NCI-H748 (cell line): ENCODE results near the gene ZNF319.

Source experiments
- DNase-seq: peaks from one replicate; lab custom pipeline; 2025; ENCODE audit not compliant: unreplicated experiment; lab: John Stamatoyannopoulos, UW

ZNF319 gene

GRCh38 chr16:57957673-57958392, 42.6 kb downstream of the ZNF319 start:
- DNase-seq = no peak

DNA sequence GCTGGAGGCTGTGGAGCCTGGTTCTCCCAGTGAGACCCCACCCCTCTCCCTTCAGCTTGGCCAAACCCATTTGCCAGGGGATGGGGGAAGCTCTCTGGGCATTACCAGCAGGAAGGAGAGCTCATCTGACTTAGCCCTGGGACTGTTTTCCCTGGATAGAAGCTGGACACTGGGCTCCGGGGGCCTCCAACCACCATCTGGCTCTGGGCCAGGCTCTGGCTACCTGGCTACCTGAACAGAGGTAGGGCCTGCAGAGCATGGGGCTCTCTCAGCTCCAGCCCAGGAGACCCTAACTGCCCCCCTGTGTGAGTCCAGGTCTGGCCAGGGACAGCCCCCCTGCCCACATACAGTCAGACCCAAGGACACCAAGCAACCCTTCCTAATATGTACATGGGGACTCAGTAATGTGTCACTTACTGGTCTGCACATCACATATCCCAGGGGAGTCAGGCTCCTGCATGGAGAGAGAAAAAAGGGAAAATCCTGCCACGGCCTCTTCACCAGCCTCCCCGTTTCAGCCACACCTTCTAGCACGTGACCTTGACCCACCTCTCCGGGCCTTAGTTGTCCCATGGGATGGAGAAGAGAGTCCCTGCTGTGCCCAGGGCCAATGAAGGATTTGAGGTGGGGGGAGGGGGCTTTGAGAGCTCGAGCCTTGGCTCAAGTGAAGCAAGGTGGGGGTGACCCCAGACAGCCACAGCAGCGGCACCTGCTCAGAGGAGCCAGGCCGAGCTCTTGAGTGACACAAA, 43.4 kb downstream of the ZNF319 start:
- no peak for DNase-seq

GRCh38 chr16:57956270-57956808, 44.1 kb downstream of the ZNF319 start:
- DNase-seq = no peak

DNA sequence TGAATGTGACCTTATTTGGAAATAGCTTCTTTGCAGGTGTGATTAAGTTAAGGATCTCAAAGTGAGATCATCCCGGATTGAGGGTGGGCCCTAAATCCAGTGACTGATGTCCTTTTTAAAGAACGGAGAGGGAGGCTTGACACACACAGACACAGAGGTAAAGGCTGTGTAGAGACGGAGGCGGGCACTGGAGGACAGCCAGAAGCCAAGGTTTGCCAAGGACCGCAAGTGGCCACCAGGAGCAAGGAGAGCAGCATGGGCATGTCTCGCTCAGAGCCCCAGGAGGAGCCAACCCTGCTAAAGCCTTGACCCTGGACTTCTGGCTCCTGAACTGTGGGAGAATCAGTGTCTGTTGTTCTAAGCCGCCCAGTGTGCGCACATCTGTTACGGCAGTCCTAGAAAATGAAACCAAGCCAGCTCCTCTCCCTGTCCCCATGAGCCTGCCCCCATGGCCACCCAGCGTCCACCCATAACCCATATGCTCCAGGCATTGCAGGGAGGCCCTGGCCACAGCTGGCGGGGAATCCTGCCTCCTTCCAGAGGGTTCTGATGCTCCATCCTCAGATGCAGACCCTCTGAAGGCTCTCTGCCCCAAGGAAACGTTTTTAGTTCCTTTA, 44.8 kb downstream of the ZNF319 start:
- no peak for DNase-seq

DNA sequence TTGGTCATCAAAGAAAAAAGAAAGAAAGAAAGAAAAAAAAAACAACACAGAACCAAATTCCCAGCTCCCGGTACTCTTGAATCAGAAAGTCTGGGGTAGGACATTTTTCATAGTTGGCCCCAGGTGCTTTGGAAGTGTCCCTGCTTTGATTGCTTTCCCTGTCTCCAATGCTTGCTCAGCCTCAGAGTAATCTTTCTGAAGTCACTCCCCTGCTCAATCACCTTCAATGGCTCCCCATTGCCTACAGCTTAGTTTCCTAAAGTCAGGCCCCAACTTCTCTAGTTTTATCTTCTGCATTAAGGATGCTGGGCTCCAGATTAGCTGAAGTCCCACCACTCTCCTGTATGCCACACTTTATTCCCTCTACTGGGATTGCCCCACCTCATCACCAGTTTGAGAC, 46.6 kb downstream of the ZNF319 start:
- no peak for DNase-seq

DNA sequence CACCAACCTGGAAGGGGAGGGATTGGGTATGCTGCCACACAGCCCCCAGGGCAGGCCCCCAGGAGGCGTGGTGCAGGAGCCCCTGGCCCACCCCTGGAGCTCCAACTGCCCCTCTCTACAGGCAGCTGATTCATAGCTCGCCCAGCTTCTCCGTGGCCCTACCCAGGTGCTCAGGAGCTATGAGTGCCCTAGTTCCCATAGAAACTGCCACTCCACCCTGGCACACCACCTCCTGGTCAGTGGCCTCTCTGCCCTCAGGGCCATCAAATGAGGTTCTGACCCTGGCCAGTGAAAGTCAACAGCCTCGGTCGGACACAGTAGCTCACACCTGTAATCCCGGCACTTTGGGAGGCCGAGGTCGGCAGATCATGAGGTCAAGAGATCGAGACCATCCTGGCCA, 47.6 kb downstream of the ZNF319 start:
- no peak for DNase-seq

DNA sequence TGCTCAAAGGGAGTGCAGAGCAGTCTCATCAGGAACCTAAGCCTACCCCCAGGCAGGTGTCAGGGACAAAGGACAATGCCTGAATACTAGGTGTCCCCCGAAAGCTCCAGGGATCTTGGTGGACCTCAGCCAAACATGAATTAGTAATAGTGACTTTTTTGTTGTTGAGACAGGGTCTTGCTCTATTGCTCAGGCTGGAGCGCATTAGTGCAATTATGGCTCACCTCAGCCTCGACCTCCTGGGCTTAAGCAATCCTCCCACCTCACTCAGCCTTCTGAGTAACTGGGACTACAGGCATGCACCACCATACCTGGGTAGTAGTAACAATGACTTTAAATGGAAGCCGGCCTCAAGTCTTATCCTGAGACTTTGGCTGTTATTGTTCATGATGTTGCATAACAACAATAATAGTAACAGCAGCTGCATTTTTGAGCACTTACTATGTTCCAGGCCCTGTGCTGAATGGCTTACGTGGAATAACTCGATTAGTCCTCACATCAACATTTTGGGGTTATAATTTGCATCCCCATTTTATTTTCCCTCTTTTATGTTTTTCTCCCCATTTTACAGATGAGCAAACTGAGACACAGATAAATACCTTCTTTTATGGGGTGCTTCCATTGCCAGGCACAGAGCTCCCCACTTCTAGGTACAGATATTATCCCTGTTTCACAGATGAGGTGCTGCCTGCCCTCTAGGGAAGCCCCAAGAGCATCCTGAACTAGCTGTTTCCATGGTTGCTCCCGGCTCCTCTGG, 49.1 kb downstream of the ZNF319 start:
- no peak for DNase-seq

DNA sequence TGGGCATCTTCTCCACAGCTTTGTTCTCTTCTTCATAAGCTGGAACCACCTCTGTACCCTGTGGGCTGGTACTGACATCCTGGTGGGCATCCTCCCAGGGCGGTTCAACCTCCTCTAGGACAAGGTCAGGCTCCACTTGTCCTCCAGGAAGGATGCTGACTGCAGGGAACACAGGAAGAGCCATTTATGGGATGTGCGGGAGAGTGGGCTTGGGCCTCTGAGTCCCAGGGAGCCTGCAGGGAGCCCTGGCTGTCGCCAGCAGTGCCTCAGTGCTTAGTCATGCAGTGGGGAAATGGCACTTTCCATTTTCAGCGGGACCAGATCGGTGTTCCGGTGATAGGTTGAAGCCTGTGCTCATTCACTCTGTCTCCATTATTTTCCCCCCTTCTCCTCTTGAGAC, 50.1 kb downstream of the ZNF319 start:
- no peak for DNase-seq

- DNase-seq = no peak
These were observed 50.8 kb downstream of the ZNF319 start for GRCh38 chr16:57949595-57950238.

GRCh38 chr16:57949013-57949412, 51.5 kb downstream of the ZNF319 start:
- DNase-seq = peak; percentile 6

- no peak for DNase-seq
These were observed 52.4 kb downstream of the ZNF319 start for GRCh38 chr16:57948027-57948426.

- no peak for DNase-seq
These were observed 53.2 kb downstream of the ZNF319 start for GRCh38 chr16:57947261-57947660.

- peak; percentile 75 for DNase-seq
These were observed 54.2 kb downstream of the ZNF319 start for GRCh38 chr16:57946181-57946801.

DNA sequence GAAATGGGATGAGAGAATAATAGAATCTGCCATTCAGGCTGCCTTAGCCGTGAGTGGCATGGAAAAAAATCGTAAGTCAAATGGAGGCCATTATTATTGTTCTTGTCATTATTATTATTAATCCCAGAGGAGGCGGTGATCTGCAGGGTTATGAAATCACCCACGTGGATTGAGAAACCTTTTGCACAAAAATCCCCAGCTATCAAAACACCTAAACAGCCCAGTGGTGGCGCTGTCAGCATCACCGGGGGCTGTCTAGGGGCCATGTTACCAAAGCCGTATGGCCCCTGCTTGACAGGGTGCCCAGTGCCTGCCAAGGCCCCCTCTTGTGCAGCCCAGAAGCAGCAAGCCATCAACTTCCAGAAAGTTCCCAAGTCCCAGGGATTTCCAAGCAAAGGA, 54.7 kb downstream of the ZNF319 start:
- no peak for DNase-seq

GRCh38 chr16:57944970-57945739, 55.3 kb downstream of the ZNF319 start:
- no peak for DNase-seq
